Activated T-helper 1 cell treated with Interleukin-2 at 50 U/mL for 16 hours (primary cell): ENCODE data around the gene IPO9.
"Not testable (repeated sequence)": the region's sequence is repeated elsewhere in the genome, so short reads cannot be mapped to it uniquely, and the experiment has no call there.

Source experiments
- DNase-seq: peaks from one replicate; pipeline ENCODE4 v3.0.0-alpha.2; 2020; ENCODE audit warnings: low read depth

Gene IPO9

DNA sequence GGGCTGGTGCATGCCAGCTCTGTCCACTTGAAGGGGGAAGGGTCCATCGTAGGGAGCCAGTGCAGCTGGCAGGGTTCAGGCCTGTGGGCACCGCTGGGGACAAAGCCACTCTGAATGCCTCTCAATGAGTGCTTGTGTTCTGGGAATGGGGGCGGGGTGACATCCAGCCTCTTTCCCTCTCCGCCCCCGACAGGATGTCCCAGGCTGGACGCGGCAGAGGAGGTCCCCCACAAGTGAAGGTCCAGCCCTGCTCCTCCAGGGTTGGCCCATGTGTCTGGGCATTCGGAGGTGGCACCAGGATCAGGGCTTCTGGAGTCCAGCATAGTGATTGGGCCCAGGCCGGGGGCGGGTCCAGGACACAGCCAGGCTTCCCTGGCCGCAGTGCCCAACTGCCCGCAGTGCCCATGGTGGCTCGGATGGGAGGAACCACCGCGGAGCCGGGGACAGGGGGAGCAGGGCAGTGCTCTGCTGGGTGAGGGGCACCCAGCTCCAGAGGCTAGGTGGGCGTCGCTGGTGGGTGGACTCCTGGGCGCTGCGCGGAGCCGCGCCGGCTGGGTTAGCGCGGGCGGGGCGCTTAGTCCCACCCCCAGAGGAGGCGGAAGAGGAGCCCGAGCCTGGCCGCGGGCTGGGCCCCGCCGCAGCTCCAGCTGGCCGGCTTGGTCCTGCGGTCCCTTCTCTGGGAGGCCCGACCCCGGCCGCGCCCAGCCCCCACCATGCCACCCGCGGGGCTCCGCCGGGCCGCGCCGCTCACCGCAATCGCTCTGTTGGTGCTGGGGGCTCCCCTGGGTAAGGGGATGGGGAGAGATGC lies 59.5 kb downstream of the IPO9 start, which contains the start of gene SHISA4:
Gene SHISA4 (plus strand): TSS at position 617 of the 808 bp plus-strand sequence. CDS start 97 bp downstream, at position 714.
- peak; percentile 0 for DNase-seq

DNA sequence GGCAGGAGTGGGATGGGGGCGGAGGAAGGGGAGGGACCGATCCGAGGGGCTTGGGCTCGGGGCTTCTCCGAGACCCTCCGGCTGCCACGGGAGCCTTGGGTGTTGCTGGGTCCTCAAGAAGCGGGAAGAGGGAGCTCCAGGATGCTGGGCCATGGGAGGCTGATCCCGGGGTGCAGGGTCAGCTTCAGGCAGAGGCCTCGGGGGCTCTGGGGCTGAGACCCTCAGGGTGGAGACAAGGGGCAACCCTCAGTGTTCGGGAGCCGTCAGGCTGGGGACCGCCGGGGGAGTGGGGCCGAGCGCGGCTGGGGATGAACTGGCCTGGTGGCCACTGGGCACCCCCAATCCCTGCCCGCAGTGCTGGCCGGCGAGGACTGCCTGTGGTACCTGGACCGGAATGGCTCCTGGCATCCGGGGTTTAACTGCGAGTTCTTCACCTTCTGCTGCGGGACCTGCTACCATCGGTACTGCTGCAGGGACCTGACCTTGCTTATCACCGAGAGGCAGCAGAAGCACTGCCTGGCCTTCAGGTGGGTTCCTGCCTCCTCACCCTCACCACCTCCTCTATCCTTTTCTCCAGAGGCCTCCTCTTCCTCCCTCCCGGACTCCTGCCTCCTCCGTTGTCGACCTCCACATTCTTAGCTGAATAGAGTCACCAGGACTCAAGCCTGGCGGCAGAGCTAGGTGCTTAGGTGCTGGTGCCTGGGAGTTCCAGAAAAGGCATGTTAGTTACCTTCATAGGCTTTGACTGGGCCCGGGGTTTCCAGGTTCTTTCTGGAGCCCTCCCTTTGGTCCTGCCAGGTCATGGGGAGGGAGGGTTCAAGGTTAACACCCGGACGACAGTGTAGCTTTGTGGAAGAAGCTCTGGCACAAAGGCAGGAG lies 60.4 kb downstream of the IPO9 start:
- DNase-seq: peak; percentile 2

DNA sequence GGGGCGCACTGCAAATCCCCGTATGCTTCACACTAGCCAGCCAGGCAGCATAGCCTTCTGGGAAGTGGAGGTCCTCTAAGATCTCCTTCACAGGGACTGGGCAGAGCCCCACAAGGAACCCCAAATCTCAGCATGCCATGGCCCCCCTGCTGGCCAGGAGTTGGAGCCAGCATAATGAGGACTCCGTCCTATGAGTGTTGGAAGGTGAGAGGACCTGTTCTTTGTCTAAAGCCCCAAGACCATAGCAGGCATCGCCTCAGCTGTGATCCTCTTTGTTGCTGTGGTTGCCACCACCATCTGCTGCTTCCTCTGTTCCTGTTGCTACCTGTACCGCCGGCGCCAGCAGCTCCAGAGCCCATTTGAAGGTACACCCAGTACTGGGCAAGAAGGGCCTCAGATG lies 61.3 kb downstream of the IPO9 start:
- DNase-seq: no peak

DNA sequence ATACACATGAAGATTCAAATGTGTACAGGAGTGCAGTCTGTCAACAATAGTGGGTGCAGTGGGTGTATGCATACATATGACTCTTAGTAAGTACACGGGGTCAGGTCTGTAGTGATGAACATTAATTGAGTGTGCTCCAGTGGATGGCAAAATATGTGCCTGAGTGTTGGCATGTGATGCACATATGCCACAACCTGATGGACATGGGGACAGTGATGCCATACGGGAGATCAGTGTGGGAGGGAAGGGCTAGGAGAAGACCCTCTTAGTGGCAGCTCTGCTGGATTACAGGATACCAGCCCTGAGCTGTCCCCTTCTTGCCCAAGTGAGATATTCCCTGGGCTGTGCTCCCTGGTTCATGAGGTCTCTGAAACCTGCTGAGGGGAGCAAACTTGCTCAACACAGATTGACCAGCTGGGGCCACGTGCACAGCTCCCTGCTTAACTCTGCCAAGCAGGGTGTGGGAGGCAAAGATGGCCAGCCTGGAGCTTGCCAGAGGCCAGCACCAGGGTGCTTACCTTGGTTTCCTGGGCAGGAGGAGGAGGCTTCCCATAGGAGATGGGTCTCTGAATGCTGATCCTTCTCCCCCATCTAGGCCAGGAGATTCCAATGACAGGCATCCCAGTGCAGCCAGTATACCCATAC lies 62.0 kb downstream of the IPO9 start:
- no peak for DNase-seq

DNA sequence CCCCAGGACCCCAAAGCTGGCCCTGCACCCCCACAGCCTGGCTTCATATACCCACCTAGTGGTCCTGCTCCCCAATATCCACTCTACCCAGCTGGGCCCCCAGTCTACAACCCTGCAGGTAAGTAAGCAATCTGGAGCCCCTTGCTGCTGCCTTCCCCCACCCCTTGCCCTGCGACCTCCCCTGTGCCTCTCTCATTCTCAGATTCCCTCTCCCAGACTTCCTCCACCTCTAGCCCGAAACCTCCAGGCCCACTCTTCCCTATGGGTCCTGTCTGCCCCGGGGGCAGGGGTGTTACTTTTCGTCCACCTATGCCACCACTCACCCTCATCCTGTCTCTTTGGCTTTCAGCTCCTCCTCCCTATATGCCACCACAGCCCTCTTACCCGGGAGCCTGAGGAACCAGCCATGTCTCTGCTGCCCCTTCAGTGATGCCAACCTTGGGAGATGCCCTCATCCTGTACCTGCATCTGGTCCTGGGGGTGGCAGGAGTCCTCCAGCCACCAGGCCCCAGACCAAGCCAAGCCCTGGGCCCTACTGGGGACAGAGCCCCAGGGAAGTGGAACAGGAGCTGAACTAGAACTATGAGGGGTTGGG lies 62.6 kb downstream of the IPO9 start:
- DNase-seq: no peak

DNA sequence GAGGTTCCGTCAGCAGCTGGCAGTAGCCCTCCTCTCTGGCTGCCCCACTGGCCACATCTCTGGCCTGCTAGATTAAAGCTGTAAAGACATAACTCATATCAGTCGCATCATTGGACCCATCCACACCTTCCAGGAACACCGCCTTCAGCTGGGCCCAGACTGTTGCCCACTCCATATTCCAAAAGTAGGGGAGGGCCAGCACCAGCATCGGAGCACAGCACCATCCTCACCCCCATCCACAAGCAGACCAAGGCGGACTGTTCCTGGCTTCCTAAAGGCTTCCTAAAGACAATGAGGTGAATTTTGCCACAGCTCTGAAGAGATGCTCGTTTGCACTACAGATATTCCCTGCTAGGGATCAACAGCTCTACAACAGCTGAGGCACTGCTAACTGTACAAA lies 63.3 kb downstream of the IPO9 start:
- DNase-seq: no peak

DNA sequence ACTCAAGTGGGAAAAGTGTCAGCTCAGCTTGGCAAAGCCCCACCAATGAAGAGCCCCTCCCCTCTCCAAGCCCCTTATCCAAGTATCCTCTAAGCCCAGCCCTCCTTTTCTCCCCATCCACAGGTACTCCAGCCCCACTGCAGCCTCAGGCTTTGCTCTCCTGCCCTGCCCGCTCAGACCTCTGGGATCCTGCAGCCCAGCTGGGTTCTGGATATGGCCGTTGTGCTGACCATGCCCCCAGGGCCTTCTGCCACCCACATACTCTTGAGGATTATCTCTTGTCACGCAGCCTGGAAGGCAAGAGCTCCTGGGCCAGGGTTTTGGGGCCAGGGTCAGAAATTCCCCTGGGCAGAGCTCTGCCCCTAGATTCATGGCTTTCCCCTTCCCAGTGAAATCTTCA lies 64.5 kb downstream of the IPO9 start:
- DNase-seq: no peak

DNA sequence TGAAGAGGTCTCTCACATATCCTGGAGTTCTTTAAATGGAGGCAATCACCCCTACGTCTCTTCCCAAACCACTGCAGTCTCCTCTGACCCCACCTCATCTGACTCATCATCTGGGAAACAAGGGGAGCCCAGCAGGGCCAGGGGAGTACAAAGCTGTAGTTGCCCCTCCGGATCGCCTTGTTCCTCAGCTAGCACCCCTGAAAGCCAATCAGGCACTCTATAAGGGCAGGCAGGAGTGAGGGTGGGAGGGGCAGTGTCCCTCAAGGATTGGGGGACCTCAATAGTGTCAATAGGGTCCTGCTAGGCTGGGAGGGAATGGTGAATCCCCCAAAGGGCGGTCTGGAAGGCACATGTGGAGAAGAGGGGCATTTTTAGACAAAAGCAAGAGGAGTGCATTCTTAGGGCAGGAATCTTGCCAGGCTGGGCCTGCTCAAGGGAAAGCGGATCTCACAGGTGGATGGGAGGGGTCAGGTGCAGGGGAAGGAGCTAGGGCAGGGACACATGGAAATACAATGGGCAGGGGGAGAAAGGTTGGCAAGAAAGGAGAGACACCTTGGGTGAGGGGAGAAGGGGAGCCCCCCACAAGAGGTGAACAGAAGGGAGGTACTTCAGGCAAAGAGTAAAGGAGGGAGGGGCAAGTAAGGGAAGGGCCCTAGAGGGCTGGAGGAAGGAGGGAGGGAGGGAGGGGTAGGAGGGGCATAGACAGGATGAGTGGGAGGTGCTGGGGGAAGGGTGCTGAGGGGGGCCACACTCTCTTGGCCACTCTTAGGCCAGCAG lies 65.6 kb downstream of the IPO9 start:
- no peak for DNase-seq

DNA sequence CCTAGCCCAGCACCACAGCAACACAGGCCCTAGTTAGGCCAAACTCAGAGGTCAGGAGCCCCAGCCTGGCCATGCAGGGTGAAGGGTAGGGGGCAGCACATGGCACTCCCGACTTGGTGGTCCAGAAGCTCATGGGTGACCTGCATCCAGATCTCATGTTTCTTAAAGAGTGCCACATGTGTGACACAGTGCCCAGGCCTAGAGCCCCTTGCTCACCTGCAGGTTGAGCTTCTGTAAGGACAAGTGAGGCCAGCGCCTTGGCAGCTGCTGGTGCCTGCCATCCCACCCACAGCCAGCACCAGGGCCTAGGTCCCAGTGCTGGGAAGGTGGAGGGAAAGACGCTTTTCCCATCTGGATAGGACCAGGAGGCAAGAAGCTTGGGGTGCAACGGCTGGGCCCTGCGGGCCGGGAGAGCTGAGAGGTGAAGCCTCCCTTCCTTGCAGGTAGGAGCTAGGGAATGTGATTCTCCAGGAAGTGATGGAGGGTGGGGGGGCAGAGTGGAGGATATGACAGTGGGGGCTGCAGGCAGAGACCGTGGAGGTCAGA lies 66.2 kb downstream of the IPO9 start:
- DNase-seq: no peak

DNA sequence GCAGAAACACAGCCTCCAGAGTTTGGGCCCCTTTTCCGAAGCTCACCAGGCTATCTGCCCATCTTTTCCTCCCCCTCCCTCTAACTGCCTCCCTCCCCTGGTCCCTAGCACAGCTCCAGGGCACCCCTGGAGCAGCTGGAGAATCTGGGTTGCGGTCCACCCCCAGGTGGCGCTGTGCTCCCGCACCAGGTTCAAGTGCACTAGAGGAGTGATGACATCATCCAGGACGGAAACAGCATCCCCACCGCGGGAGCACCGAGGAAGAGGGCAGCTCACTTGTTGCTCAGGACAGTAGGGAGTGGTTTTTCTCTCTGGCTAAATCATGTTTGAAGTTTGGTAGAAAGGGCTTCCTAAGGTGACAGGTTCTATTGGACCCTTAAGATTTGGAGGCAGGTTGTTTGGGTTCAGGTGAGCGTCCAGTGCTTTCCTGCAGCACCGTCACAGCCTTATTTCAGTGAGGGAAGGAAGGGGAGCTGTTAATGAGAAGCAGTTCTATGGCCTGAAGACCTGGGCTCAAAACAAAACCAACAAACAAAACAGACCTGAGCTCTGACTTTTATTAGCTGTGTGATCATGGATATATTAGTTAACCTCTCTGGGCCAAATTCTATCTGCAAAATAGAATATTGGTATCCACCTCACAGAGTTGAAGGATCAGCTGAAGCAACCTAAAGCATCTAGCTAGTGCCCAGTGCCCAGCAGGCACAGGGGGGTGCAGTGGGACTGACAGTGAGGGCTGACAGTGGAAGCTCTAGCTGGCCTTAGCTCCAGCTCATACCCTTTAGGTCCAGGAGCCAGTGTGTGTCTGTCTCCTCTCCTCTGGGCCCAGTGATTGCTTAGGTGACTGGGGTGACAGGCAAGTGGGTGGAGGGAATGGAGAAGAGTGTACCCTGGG lies 67.2 kb downstream of the IPO9 start:
- peak; percentile 62 for DNase-seq

DNA sequence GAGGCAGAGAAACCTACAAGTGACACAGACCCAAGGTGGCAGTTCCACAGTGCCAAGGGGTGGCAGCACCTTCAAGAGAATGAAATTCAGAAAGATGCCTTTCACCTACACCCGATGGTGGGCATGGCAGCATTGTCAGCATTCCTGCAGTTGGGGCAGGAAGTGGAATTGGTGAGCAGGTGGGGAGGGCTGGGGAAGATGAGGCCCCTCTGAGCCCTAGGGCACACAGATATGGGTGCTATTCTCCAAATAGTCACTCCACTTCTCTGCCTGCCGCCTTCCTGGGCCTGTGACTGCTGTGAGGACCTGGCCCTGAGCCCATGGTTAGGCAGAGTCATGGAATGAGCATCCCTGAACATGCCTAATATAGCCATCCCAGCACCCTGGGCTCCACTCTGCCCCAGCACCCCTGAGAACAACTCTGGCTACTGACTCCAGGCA lies 68.0 kb downstream of the IPO9 start:
- no peak for DNase-seq

DNA sequence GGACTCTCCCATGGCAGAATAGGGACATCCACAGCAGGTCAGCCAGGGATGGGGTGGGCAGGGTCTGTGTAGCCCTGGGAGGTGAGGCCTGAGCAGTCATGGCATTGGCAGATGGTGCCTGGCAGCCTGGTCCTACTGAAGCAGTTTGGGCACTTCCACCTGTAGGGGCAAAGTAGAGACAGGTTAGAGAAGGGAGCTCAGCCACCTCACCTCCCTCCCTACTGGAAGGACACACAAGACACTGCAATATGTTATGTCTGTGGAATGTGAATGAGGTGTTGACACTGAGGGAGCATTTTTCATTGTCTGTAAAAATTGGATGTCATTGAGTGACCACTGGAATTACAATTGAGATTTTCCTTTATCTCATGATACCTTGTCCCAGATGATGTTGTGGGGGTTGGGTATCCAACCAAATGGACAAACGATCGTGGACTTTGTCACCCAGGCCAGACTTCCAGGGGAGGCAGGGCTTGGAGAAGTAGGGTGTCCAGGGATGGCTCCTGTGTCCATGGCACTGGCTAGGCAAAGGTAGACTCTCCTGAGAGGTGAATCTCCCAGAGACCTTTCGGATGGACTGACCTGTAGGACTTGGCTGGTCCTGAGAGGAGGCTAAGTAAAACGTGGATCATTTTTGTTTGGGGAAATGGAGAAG lies 69.4 kb downstream of the IPO9 start:
- DNase-seq: no peak

DNA sequence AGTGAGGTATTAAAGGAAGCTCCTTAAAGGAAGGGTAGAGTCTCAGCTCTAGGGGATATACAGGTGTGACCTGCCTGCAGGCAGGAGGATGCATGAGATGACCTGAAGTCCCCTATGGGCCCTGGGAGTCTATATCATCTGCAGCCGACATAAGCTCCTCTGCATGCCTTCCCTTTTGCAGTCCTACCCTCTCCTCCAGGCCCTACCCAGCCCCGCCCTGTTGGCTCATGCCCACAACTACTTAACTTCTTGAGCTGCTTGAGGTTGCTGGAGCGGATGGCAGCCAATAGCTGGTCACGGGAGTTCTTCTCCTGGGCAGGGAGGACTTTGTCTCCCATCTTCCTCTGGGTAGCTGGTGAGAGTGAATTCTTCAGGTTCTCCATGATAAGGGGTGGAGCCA lies 70.0 kb downstream of the IPO9 start:
- no peak for DNase-seq

DNA sequence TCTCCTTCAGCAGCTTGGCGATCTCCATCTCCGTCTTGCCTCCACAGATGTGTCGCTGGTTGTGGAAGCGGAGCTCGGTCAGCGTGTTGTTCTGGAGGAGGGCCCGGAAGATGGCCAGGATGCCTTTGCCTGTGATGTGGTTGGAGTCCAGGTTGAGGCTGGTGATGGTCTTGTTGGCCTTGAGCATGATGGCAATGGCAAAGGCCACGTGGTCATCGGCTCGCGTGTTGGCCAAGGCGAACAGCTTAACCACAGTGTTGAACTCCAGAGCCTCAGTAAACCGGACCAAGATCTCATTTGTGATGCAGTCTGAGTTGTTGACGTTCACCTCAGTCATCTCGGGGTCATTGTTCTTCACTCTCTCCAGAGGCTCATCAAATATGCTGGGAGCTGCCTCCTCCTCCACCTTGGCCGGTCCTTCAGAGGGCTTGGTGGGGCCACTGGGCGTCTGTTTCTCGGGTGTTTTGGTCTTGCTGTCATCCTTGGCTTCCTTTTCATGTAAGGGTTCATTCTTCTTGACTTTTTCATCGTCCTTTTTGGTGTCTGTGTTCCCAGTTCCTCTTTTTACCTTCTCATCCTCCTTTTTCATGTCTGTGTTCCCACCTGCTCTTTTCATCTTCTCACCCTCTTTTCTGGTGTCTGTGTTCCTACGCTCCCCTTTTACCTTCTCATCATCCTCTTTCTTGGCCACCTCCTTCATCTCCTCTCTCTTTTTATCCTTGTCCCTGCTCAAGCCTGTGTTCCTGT lies 70.9 kb downstream of the IPO9 start:
- no peak for DNase-seq

DNA sequence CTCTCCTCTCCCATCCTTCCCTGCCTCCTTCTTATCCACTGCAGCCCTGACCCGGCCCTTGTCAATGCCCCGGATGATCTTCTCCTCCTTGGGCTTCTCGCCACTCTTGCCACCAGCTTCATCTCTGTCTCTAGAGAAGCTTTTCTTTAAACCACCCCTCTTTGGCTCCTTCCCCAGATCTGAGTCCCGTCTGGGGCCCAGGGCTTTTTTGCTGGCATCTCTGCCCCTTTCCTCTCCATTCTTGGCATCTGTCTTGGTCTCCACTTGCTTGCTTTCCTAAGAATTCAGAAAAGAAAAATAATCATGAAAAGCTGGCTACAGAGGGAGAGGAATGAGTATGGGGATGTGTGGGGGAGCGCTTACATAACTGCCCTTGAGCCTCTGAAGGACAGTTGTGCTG lies 71.5 kb downstream of the IPO9 start:
- DNase-seq: no peak

DNA sequence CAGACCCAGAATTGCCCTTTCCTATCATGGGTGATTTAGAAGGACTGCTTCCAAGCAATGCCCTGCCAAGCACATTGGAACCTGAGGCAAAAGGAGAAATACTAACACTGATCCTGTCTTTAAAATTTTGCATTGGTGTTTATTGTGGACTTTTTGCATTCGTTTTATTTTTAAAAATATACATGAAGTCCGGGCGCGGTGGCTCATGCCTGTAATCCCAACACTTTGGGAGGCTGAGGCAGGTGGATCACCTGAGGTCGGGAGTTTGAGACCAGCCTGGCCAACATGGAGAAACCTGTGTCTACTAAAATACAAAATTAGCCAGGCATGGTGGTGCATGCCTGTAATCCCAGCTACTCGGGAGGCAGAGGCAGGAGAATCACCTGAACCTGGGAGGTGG lies 72.1 kb downstream of the IPO9 start:
- DNase-seq: not testable (repeated sequence)

DNA sequence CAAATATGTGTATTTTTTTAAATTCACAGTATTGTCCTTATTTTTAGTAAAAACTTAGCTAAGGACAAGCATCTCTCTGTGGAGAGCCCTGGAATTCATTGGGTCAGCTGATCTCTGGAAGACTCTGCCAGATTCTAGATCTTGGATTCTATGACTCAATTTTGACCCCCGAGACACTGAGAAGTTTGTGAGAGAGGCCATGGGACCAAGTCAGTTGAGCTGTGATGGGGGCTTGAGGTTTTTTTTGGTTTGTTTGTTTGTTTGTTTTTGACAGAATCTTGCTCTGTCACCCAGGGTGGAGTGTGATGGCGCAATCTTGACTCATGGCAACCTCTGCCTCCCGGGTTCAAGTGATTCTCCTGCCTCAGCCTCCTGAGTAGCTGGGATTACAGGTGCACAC lies 73.2 kb downstream of the IPO9 start:
- DNase-seq: no peak

DNA sequence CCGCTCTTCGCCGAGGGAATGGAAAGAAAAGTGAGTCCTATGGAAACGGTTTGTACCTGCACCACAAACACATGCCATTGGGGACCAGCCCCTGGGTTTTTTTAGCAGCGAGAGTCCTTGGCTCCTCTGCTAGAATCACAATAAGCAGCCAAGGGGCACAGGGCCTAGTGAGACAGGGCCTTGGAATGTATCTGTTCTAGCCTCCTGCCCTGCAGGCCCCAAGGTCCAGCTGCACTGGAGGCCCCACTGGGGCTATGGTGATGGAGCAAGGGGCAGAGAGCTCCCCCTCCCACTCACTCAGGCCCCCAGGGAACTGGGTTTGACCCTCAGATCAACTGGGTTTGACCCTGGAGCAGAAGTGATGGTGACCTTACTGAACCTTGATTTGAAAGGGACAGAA lies 74.2 kb downstream of the IPO9 start:
- DNase-seq: no peak

DNA sequence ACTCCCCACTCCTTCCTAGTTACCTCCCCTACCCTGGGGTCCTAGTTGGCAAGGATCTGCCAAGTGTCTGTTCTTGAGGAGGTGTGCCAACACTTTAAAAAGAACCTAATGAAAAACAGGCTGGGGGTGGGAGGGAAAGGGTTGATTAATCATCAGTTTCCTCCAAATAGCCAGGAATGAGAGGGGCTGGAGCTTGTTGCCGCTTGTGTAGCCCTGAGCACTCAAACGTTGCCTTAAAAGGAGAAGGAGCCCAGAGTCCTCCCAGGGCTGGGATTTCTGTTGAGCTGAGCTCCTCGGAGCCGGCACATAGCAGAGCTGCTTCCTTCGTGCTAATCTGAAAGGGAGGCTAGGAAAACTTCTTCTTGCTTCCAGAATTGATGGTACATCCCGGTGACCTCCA lies 75.6 kb downstream of the IPO9 start:
- no peak for DNase-seq
